GM12801 (cell line): Measurements from ENCODE around the gene IGLL5.

Experiments used
- TF ChIP-seq, protein P1 (sequence below): IDR thresholded peaks from one replicate; pipeline ENCODE4 v1.5.1; 2011; ENCODE audit warnings: control low read depth; ENCODE audit not compliant: insufficient read length; ENCODE audit errors: extremely low read depth

IGLL5 gene

DNA sequence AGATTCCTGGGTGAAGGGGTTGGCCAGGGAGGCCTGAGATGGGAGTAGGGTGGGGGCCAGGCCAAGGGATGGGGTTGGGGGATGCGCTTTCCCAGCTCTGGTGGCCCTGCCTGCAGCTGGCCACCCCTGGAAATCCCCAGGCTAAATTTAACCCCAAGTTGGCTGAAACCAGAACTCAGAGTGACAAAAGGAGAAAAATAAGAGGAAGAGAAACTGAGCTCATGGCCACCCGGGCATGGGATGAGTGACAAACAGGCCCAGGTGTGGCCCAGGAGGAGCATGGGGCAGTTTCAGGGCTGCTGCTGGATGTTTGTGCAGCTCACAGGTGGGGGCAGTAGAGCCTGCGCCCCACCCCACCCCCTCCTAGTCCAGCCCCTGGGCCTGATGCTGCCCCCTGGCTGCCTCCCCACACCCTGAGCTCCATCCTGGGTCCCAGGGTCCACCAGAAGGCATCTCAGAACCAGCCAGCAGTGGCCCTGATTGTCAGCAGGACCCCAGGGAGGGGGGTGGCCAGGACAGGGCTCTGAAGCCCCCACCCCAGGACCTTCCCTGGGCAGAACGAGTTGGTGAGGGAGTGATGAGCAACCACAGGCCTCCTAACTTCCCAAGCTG is 48.0 kb downstream of the IGLL5 start:
- TF ChIP-seq, protein P1, sequence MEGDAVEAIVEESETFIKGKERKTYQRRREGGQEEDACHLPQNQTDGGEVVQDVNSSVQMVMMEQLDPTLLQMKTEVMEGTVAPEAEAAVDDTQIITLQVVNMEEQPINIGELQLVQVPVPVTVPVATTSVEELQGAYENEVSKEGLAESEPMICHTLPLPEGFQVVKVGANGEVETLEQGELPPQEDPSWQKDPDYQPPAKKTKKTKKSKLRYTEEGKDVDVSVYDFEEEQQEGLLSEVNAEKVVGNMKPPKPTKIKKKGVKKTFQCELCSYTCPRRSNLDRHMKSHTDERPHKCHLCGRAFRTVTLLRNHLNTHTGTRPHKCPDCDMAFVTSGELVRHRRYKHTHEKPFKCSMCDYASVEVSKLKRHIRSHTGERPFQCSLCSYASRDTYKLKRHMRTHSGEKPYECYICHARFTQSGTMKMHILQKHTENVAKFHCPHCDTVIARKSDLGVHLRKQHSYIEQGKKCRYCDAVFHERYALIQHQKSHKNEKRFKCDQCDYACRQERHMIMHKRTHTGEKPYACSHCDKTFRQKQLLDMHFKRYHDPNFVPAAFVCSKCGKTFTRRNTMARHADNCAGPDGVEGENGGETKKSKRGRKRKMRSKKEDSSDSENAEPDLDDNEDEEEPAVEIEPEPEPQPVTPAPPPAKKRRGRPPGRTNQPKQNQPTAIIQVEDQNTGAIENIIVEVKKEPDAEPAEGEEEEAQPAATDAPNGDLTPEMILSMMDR: no peak

DNA sequence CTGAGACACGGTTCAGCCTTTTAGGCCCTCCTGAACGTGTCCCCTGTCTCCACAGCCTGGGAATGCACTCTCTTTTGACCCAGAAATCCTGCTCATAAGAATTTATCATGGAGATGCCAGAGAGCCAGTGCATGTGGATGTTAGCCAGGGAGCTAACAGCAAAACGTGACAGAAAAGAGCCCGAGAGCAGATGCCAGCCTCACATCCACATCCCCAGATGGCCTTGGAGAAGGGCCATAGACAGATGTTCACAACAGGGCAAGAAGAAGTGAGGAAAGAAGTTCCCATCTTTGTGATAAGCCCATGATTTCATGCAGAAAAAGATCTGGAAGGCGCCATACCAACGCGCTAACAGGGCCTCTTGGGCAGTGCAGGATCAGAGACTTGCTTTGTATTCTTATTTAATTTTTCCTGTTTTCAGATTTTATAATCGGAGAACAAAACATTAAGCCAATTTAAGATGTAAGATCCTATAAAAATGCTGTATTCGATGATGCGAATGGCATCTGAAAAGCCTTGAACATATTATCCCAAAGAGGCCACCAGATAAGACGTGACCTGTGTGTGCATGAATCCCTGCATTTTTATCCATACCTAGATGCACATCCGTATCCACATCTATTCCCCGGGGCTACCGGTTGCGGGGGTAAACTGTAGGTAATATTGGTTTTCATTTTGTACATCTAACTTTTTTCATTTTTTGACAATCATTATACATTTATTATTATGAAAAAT is 48.7 kb downstream of the IGLL5 start:
- TF ChIP-seq, protein P1: no peak

DNA sequence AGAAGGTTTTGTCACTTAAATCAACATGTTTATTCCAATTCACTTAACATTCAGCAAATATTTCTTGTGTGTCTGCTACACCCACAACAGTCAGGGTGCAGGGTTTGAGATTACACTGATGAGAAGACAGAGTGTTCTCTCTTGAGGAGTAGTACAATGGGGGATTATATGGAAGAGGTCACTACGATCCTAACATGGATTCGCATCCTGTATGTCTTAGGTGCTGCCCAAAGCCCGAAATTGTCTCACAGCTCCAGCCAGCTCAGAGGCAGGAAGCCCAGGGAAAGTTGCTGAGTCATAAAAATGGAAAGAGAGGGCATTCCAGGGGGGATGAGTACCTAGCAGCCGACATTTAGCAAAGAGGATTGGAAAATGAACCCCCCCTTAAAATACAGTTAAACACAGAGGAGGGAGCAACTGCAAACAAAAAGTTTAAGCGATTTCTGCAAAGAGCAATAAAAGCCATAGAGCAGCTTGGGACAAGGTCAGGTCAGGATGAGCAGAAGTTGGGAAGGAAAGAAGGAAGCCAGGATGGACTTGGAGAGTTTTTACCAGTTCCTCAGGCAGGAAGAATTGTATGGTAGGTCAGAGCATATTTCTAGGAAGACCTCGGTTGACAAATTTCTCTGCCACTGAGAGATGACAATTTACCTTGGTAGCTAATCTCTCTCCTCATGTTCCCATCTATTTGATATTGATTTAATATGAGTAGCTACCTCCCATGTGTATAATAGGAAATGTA is 49.5 kb downstream of the IGLL5 start:
- TF ChIP-seq, protein P1: no peak

DNA sequence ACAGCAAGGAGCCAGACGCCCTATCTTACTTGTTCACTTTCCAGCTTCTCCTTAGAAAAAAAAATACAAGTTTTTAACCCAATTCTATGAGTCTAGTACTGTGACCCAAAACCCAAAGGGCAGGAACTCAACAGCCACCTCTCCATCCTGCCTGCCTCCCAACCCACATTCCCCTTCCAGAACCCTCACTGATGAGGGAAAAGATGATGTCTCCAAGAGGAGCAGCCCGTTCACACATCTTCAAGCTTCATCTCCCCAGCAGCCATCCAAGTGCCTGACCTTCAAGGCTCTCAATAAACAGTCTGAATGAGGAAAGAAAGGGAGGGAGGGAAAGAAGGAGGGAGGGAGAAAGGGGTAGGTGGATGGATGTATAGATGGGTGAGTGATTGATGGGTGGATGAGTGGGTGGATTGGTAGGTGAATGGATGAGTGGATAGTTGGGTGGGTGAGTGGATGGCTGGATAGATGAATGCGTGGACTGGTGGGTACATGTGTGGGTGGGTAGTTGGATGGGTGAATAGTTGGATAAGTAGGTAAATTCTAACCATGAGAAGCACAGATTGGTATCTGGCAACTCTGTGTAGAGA is 50.4 kb downstream of the IGLL5 start:
- TF ChIP-seq, protein P1: no peak

DNA sequence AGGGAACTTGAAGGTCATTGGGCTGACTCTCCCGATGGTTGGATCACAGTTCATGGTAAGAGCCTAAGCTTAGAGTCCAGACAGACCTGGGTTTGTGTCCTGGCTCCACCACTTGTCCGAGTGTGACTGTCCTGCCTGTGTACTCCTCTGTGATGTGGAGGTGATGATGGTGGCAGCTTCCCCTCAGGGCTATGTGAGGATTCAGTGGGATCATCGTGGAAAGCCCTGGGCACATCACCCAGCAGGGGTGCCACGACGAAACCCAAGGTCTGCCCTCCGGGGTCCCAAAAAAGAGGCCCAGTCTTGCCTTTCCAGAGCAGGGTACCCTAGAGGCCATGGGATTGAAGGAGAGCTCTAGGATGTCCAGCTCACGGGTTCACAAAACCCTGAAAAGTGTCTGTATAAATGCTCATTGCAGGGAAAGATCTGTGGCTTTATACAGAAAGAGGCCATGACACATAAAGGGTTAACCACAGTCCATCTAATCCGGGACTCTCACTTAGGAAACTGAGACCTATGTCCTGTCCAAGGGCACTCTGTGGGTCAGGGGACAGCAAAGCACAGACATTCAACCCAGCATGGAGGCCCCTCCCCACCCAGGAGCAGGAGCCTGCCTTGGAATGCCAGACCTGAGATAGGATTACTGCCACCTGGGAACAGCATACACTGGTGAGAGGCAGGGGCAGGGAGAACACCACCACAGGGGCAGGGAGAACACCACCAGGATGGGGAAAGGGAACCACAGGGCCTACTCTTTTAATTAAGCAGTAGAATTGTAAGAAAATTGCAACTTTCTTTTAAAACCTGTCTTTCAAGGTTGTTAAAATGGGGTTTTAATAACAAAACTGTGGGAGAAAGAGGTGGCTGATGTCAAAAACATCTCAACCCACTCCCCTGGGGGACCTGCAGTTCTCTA is 51.3 kb downstream of the IGLL5 start:
- TF ChIP-seq, protein P1: no peak

DNA sequence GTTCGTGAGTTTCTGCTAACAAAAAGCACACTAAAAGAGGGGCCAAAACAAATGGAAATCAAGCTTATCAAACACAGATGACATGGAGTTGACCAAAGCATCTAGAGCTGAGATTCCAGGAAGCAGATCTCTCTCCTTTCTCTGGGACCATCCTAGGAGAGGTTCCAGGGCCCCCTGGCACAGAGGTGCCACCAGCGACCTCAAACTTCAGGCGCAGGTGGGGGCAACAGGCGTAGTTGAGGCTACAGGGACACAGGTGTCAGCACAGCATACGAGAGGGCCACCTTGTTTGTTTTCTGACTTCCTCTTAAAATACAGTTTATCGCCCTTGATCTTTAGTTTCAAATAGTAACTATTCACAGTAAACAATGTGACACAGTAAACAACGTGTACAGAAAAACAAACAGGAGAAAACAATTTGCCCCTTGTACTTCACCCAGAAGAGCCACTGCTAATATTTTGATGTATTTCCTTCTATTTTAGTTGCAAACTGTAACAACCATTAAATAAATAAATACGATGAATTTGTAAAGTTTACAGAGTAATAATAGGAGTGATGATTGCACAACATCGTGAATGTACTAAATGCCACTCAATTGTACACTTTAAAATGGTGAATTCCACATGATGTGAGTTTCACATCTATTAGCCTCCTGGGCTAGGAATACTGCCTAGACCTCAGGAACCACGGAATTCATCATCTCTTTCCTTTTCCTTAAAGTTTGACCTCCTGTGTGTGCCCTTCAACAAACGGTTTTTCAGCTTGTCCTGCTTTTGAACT is 52.2 kb downstream of the IGLL5 start:
- TF ChIP-seq, protein P1: no peak
